GM21619 (cell line): ENCODE data around the gene CERCAM.
"Not testable (repeated sequence)": the region's sequence is repeated elsewhere in the genome, so short reads cannot be mapped to it uniquely, and the experiment has no call there.

Experiments used
- ATAC-seq: cut with Tn5 transposase; IDR thresholded peaks from one replicate; pipeline ENCODE4 v1.9.1; 2021; ENCODE audit not compliant: unreplicated experiment

The CERCAM gene

GRCh38 chr9:128419061-128419925 lies 1.4 kb upstream of the CERCAM start:
- ATAC-seq: no peak

GRCh38 chr9:128420060-128420650 lies 502 bp upstream of the CERCAM start:
- peak; percentile 73 for ATAC-seq

- no peak for ATAC-seq
These were observed 882 bp downstream of the CERCAM start for GRCh38 chr9:128421482-128421996.

- ATAC-seq: not testable (repeated sequence)
These were observed 1.5 kb downstream of the CERCAM start for GRCh38 chr9:128422022-128422782.

- no peak for ATAC-seq
These were observed 2.1 kb downstream of the CERCAM start for GRCh38 chr9:128422783-128423150.

GRCh38 chr9:128423356-128423755 lies 2.7 kb downstream of the CERCAM start:
- ATAC-seq: not testable (repeated sequence)

- no peak for ATAC-seq
These were observed 3.7 kb downstream of the CERCAM start for GRCh38 chr9:128424268-128424780.

- ATAC-seq: no peak
These were observed 8.2 kb downstream of the CERCAM start for GRCh38 chr9:128428644-128429512.

- ATAC-seq: no peak
These were observed 8.9 kb downstream of the CERCAM start for GRCh38 chr9:128429513-128430086.

- no peak for ATAC-seq
These were observed 10.6 kb downstream of the CERCAM start for GRCh38 chr9:128431207-128431606.

GRCh38 chr9:128434340-128434739 lies 13.7 kb downstream of the CERCAM start:
- ATAC-seq: no peak

GRCh38 chr9:128435611-128436010 lies 15.0 kb downstream of the CERCAM start:
- no peak for ATAC-seq

- ATAC-seq: peak; percentile 80
These were observed 17.9 kb downstream of the CERCAM start for GRCh38 chr9:128438343-128439109.

GRCh38 chr9:128439273-128439672 lies 18.6 kb downstream of the CERCAM start:
- ATAC-seq: no peak

GRCh38 chr9:128442150-128442549 lies 21.5 kb downstream of the CERCAM start:
- ATAC-seq: no peak

GRCh38 chr9:128446505-128446904 lies 25.8 kb downstream of the CERCAM start:
- not testable (repeated sequence) for ATAC-seq

GRCh38 chr9:128448746-128449145 lies 28.1 kb downstream of the CERCAM start:
- no peak for ATAC-seq

GRCh38 chr9:128454991-128455390 lies 34.3 kb downstream of the CERCAM start:
- ATAC-seq: no peak
